NCI-H1694 treated with DMSO at 0.1 percent for 48 hours (cell line): Measurements from ENCODE around the gene USP24.

Experiments
- DNase-seq: peaks from one replicate; lab custom pipeline; 2025; lab: John Stamatoyannopoulos, UW

Gene USP24

DNA sequence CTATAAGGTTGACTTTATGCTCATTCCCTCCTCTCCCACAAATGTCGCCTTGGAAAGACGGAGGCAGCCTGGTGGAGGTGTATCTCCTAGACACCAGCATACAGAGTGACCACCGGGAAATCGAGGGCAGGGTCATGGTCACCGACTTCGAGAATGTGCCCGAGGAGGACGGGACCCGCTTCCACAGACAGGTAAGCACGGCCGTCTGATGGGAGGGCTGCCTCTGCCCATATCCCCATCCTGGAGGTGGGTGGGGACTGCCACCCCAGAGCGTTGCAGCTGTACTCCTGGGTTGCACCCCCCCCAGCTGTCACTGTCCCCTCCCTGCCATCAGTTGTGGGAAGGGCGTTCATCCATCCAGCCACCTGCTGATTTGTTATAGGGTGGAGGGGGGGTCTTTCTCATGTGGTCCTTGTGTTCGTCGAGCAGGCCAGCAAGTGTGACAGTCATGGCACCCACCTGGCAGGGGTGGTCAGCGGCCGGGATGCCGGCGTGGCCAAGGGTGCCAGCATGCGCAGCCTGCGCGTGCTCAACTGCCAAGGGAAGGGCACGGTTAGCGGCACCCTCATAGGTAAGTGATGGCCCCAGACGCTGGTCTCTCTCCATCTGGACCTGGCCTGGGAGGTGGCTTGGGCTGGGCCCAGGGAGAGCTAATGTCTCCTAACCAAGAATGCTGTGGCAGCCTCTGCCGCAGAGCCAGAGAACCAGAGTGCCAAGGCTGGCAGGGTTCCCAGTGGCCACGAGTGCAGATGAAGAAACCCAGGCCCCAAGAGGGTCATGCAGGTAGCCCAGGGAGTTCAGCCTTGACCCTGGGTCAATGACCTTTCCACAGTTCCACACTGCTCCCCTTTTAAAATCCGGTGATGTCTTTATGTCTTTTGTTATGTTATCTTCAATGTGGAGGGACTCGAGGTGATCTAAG, 162.7 kb downstream of the USP24 start:
- no peak for DNase-seq

DNA sequence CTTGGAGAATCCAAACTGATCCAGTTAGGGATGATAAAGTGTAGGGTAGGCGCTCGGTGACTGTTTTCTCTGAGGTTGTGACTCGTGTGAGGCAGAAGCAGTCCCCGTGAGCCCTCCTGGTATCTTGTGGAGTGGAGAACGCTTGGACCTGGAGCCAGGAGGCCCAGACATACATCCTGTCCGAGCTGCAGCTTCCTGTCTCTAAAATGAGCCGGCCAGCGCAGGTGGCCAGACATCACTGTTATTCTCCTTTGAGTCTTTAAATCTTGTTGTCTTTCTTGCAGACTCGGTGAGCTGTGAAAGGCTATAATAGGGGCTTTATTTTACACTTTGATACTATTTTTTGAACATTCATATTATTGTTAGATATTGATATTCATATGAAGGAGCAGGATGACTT, 163.5 kb downstream of the USP24 start:
- no peak for DNase-seq

DNA sequence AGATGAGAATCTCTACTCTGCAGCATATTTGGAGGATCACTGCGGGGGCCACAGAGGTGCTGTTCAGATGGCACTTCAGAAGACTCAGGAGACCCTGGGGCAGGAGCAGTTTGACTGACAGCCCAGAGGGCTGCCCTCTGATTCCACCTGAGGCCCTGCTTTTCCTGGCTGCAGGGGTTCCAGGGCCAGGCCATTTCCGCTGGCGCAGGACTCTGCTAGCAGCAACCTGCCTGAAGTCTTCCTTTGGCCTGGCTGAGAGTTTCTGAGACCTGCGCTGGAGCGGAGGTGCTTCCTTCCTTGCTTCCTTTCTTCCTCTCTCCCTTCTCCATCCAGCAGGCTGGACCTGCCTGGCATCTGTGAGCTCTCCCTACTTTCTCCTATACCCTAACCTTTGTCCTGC, 164.0 kb downstream of the USP24 start:
- no peak for DNase-seq

DNA sequence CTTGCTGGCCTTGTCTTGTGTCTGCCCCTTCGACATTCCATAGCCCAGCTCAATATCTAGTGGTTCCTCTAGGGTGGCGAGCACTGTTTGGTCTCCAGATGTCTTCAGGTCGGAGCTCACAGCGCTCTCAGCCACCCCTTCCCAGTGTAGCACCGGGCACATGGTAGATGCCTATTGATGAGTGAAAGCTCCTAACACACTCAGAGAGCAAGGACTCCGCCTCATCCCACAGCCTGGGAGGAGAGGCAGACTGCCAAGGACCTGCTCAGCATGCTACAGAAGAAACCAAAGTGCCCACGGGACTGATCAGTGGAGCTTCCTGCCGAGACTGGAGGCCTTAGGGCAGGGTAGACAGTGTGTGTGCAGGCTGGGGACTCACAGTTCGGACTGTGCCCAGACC, 164.9 kb downstream of the USP24 start:
- DNase-seq: peak; percentile 84

DNA sequence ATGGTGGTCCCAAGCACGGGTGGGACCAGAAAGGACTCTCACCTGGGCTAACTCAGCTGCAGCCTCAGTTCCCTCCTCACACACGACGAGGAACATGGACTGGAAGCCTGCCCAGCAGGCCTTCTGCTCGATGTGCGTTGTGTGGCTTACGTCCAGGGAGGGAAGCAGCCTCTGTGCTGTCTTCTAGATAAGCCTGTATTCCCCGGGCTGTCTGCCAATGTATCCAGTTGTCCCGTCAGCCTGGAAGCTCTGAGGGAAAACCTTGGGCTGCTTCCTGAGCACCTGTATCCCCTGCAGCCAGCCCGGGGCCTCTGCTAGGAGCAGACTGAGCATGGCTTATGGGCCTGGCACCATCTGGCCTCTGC, 165.3 kb downstream of the USP24 start:
- DNase-seq: peak; percentile 93

DNA sequence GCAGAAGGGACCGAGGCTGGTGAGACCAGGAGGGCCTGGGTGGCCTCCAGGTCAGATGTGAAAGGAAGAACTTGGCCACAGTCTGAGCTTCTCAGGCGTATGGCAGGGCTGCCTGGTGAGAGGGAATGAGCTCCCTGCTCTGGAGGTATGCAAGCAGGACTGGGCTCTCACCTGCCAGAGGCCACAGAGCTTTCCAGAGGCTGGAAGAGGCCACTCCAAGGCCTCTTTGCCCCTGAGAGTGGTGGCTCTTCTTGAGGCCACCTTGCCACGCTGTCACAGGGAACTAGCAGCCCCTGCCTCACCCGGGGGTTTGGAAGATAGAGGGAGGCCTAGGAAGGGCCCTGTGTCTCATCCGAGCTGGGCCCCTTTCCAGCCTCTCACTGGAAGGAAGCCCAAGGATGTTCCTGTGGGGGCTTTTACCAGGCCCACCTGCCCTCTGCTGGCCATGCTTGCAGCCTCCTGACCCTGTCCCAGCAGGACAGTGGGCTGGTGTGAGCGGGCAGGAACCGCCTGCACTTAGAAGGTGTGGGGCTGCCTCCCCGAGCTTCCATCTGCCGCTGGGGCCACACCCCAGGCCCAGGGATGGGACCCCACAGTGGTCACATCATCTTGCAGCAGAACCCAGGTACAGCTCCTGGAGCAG, 165.8 kb downstream of the USP24 start:
- no peak for DNase-seq

DNA sequence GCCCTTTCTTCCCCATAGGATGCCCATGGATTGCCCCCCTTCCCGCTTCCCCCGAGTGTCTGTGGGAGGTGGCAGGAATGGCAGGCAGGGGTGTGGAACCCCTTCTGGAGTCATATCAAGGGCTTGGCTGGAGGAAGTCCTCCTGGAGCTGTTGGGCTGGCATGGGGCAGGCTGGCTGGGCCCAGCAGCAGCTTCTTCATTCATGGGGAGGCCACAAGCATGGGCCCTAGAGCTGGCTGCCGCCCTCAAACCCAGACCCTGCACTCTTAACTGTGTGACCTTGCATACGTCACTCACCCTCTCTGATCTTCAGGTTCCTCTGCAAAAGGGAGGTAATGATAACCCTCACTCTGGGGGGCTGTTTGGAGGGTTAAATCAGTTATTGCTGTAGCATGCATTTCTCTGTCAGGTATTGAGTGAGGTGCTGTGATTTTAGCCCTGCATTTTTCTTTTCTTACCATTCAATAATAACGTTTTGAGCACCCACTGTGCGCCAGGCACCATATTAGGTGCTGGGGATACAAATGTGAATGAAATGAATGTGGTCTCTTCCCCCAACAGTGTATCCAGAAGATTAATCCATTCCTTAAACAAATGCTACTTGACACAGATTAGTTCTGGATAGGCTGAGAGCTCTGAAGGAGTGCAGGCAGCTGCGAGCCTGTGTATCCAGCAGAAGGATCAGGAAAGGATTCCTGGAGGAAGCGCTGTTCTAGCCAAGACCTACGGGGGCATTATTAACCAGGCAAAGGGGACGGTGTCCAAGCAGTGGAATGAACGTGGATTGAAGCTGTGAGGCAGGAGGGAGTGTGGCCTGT, 166.5 kb downstream of the USP24 start:
- DNase-seq: no peak

DNA sequence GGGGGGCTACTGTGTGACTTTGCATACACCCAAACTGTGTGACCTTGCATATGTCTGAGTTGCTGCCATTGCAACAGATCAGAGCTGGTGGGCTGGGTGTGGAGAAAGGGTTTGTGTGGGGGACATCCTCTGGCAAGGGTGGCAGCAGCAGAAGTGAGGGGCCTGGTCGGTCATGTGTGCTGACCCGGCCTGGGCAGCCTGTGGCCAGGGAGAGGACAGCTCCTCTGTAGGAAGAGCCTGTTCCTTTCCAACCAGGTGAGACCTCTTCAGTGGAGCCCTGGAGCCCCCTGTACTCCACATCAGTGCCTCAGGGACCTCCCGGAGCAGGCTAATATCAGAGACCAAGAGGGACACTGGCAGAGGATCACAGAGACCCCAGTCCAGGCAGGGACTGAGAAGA, 167.6 kb downstream of the USP24 start:
- no peak for DNase-seq

DNA sequence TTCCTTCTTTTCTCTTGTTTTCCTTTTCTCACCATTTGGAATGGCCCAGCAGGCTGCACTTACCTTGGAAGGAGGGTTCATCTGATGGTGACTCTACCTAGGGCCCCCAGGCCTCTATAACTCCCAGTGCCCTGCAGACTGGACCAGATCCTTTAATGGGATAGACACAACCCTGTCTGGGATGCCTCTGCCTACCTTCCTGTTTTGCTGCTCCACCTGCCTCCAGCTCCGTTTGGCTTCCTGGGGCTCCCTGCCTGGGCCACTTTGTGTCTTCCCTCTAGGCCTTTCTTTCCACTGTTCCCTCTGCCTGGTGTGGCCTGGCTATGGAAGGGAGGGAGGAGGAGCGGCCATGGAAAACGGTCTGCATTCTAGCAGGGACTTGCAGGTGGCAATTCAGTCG, 168.3 kb downstream of the USP24 start:
- DNase-seq: no peak

DNA sequence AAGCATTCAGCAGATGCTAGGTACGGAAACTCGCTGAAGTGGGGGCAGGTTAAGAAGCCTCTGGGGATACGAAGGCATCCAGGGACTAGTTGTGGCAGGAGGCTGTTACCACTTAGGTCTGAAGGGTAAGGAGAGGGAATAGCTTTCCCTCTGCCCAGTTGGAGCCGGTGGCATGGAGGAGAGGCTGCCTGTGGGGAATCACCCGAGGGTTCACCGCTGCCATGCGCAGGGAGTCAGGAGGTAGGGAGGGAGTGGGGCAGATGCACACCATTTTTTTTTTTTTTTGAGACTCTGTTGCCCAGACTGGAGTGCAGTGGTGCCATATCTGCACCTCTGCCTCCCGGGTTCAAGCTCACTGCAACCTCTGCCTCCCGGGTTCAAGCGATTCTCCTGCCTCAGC, 169.7 kb downstream of the USP24 start:
- no peak for DNase-seq

DNA sequence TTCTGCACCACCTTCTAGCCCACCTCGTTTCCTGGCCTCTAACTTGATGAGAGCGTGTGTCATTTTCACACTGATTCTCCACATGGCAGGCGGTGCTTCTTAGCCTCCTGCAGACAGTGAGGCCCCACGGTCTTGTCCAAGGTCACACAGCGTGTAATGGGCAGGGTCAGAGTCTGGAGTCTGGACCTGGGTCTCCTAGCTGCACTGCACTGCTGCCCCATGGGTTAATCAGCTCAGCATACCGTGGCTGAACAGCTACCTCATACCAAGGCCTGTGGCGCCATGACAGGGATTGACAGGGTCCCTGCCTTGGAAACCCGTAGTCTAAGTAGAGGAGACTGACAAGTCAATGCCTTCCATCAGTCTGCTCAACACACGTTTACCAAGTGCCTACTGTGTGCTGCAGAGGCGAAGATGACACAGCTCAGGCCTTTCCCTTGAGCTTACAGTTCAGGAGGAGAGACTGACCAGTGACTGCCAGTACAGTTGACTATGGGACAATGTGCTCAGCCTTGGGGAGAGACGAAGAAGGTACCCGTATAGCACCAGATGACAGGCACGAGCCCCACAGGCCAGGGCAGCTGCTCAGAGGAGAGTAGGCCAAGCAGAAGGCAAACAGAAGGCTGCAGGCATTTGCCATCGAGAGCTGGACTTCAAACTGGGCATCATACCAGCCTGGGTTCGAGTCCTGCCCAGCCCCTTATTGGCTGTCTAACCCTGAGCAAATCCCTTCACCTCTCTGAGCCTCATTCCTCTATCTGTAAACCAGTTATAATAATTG, 170.4 kb downstream of the USP24 start:
- DNase-seq: no peak

DNA sequence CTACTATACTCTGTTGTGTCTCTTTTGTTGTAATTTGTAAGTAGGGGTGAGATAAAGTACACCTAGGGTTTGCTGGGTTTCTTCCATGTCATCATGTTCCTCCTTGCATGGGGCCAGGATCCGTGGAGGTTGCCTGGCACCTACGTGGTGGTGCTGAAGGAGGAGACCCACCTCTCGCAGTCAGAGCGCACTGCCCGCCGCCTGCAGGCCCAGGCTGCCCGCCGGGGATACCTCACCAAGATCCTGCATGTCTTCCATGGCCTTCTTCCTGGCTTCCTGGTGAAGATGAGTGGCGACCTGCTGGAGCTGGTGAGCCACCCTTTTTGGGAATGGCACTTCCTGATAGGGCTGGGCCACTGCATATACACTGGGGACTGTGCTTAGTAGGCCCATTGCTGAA, 171.4 kb downstream of the USP24 start:
- no peak for DNase-seq

DNA sequence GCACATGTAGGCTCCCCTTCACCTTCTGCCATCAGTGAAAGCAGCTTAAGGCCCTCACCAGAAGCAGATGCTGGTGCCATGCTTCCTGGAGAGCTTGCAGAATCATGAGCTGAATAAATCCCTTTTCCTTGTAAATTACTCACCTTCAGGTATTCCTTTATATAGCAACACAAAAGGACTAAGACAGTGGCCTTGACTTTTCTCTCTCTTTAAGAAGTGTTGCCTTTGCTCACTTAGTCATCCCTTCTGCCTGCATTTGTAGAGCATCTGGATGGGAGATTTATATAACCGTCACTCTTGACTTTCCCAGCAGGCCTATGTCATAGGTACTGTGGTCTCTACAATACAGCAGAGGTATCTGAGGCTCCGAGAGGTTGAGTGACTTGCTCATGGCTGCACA, 172.2 kb downstream of the USP24 start:
- DNase-seq: no peak

DNA sequence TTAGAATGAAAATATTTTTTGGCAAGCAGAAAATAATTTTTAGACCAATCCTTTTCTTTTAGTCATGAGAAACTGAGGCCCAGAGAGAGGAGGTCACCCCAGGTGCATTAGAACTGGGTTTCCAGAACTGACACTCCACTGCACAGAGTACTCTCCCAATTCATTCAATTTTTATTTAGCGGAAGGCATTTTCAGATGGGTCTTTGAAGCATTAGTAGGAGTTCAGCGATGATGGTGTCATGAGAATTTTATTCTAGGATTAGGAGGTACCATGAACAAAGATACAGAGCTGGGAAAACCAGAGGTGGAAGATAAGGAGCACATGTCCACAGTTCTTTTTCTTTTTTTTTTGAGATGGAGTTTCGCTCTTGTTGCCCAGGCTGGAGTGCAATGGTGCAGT, 173.6 kb downstream of the USP24 start:
- DNase-seq: no peak

DNA sequence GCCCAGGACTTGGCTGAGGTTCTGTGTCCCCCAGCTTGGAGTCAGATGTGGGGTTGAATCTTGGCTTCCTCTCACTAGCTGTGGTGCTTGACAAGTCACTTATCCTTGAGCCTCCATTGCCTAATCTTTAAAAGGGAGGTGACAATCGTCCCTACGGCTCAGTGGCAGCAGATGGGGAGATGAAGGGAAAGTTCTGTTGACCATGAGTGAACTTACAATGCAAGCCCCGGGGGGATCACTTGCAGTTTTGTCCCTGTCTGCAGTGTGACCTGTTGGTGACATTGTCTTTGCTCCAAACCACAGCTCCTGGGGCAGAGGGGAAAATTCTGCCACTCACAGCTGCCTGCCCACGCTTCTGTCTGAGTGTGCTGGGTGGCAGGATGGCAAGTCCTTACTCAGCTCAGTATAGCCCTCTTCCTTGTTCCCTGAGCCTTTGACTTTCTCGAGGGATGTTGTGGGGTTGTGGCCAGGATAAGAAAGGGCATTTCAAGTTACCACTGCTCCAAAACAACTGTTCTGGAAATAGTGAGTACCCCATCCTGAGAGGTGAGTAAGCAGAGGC, 174.2 kb downstream of the USP24 start:
- DNase-seq: no peak

DNA sequence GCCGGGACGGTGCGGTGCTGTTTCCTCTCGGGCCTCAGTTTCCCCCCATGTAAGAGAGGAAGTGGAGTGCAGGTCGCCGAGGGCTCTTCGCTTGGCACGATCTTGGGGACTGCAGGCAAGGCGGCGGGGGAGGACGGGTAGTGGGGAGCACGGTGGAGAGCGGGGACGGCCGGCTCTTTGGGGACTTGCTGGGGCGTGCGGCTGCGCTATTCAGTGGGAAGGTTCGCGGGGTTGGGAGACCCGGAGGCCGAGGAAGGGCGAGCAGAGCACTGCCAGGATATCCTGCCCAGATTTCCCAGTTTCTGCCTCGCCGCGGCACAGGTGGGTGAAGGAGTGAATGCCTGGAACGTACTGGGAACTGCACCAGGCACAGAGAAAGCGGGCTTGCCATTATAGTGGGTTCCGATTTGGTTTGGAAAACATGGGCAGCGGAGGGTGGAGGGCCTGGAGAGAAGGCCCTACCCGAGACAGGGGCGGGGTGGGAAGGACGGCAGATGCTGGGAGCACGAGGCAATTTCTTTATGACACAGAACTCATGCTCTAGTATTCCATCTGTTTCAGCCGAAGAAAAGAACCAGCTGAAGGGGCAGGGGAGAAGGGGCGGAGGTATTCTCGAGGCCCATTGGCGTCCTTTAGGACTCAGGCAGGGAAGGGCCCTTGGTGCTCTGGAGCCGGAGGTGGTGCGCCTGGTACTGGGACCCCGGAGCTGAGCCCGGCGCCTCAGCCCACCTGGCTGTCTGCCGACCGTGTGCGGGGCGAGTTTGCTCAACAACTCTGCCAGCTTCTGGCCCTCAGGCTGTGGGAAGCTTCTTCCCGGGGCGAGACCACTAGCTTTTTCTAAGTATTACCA, 174.9 kb downstream of the USP24 start:
- peak; percentile 27 for DNase-seq

DNA sequence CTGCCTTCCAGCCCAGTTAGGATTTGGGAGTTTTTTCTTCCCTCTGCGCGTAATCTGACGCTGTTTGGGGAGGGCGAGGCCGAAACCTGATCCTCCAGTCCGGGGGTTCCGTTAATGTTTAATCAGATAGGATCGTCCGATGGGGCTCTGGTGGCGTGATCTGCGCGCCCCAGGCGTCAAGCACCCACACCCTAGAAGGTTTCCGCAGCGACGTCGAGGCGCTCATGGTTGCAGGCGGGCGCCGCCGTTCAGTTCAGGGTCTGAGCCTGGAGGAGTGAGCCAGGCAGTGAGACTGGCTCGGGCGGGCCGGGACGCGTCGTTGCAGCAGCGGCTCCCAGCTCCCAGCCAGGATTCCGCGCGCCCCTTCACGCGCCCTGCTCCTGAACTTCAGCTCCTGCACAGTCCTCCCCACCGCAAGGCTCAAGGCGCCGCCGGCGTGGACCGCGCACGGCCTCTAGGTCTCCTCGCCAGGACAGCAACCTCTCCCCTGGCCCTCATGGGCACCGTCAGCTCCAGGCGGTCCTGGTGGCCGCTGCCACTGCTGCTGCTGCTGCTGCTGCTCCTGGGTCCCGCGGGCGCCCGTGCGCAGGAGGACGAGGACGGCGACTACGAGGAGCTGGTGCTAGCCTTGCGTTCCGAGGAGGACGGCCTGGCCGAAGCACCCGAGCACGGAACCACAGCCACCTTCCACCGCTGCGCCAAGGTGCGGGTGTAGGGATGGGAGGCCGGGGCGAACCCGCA, 175.7 kb downstream of the USP24 start, which contains the start of gene PCSK9:
Gene PCSK9, plus strand, starts transcription at position 207 of the 741 bp plus-strand sequence. Its CDS starts 290 bp downstream, at position 497.
- no peak for DNase-seq

DNA sequence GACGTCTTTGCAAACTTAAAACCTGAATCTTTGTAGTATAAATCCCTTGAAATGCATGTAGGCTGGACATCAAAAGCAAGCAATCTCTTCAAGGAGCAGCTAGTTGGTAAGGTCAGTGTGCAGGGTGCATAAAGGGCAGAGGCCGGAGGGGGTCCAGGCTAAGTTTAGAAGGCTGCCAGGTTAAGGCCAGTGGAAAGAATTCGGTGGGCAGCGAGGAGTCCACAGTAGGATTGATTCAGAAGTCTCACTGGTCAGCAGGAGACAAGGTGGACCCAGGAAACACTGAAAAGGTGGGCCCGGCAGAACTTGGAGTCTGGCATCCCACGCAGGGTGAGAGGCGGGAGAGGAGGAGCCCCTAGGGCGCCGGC, 176.2 kb downstream of the USP24 start:
- no peak for DNase-seq

DNA sequence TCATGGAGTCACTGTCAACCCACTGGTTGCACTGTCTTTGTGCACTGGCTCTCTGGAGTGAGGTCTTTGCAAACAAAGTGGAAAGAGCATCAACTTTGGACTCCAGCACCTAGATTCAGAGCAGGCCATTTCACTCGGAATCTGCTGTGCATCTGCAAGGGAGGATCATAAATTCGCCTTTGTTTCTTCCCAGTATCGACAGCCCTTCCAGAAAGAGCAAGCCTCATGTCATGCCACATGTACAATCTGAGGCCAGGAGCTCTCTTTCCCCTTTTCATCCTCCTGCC, 176.7 kb downstream of the USP24 start:
- no peak for DNase-seq
